NCI-H1436 treated with DMSO at 0.1 percent for 48 hours (cell line): Measurements from ENCODE around the gene C8A.
A peak's percentile ranks its signal among the peaks of the same experiment; 100 is the strongest.

Experiments used
- DNase-seq: peaks from one replicate; lab custom pipeline; 2025; lab: John Stamatoyannopoulos, UW

The C8A gene

DNA sequence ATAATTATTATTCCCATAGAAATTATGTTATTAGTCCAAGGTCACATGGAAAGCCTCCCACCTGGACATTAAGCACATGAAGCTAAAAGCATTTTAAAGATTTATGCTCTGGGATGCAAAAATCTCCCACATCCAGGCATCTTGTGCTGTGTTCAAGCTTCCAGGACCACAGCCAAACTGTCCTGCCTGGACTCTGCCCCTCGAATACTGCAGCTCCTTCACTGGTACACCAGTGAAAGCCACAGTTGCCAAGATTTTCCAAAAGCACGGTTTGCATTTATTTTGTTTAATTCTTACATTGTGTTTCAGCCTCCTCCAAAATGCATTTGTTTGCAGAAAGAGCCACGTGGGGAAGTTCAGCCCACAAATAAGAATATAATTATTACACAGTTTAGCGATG, 72.6 kb downstream of the C8A start:
- no peak for DNase-seq

DNA sequence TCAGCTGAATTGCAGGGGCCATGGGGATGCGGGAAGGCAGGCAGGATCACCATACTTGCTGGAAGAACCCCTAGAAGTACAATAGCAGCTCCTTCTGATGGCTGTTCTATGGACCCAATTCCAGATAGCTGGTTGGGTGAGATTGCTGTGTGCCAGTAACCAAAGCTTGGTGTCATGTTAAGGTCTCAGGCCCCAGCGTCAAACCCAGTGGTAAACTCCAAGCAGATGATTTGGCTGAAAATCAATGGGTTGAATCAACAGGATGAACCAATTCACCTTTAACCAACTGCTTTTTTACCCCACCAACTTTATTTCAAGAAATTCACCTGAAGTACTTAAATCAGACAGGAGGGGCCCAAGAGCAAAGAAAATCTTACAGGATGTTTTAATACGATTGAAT, 73.4 kb downstream of the C8A start:
- no peak for DNase-seq

DNA sequence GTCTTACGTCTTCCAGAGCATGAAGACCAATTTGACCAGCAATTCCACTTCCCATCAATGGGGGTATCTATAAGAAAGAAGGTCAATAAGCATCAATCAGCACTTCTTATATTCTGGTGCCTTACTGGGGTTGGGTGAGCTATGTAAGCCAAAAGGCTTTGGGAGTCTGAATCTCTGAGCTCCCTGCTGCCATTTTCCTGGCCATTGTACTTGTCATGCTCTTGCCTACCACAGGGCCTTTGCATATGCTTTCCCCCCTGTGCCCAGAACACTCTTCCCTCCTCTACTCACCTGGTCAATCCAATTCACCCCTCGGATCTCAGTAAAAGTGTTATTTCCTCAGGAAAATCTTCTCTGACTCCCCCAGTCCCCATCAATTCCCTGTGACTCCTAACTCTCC, 74.9 kb downstream of the C8A start:
- DNase-seq: no peak

DNA sequence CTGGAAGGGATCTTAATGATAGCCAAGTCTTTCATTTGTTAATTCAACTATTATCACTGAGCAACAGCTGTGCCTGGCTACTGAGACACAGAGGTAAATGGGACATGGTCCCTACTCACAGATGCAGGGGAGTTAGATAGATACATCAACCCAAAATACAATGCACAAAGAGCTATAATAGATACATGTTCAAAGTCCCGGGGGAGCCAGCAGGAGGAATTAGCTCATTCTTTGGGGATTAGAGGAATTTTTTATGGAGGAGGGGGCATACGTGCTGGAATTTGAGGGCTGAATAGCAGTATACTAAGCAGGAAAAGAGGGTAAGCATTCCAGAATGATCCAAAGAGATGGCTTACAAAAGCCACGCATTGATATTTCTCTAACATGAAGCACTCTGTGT, 76.6 kb downstream of the C8A start:
- no peak for DNase-seq

DNA sequence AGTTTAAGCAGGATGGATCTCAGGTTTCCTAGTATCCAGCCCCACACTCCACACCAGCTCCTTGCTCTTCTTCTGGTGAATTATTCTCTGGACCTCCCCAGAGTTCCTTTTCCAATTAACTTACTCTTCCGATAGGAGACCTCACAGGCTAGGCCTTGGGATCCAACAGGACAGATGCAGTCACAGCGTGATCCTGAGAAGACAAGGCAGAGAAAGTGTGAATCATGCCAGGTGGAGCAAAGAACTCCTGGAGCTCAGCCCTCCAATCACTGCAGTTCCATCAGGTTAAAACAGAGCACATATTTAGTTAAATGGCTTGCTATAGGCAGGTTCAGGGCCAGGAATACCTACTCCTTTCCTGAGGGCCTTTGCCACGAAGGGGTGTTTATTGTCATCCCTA, 77.1 kb downstream of the C8A start:
- no peak for DNase-seq

DNA sequence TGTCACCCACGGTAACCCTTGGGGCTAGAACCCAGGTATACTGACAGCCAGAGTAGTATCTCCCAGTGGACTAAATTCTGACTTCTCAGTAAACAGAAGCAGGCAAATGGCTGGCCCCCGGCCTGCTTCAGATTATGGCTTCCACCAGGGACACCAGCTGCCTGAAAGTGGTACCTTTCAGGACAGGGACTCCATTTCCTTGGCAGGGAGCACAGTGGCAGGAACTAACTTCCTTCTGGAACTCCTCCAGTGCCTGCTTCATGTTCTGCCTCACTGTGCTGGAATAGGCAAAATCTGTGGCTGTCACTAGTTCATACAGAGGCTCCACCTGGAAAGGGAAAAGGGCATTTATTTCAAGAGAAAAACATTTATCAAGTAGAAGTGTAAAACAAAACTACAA, 78.6 kb downstream of the C8A start:
- no peak for DNase-seq

DNA sequence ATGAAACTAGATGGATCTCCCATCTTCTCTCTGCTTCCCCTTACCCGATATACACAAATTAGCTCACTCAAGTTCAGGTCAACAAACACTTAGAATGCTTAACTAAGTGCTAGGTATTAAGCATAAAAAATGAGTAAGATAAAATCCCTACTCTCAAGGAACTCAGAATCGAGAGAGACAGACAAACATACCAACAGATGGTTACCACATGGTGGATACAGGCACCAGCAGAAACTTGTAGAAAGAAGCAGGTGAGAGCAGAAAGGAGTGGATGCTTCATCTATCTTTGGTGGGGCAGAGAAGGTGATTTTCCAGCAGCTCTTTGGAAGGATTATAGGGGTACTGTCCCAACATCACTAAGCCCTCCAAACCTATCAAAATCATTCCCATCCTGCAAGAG, 79.0 kb downstream of the C8A start:
- DNase-seq: no peak

DNA sequence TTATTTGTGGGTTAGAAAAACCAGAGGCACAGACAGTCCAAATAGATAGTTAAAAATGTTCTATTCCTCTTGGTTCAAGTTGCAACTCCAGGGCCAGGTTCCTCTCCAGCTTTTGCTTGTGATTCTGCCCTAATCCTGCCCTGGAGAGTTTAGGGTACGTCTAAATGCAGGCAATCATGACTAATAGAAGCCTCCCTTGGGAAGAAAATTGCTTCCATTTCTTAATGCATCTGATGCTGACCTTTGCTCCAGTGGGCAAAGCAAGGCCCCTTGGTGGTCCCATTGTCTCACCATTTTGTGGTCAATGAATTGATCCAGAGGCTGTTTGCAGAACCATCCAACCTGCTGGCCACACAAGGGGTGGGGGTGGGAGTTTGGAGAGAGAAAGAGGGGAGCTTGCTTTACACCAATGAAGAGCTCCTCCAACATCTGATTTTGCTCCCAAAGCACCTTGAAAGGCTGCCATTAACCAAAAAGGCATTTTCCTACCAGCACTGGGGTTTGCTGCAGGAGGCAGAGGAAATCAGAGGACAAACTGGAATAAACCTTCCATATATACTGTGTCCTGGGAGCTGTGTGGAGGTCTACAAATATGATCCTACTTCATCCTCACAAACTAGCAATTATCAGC, 79.9 kb downstream of the C8A start:
- peak; percentile 56 for DNase-seq

DNA sequence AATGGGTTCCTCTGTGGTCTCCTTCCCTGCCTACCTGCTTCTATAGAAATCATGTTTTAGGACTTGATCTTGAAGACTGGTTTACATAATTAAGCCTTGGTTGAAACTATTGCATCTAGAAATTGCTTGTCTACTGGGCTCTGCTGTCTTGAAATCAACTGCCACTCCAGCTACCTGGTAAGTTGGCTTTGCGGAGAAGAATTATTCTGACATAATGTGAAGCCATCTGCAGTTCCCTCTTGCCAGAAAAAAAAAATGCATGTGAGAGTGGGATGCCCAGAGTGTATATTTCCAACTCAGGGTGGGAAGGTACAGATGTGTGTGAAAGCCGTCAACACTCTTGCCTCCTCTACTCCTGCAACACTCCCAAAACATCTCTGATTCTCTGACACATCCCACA, 84.0 kb downstream of the C8A start:
- no peak for DNase-seq

DNA sequence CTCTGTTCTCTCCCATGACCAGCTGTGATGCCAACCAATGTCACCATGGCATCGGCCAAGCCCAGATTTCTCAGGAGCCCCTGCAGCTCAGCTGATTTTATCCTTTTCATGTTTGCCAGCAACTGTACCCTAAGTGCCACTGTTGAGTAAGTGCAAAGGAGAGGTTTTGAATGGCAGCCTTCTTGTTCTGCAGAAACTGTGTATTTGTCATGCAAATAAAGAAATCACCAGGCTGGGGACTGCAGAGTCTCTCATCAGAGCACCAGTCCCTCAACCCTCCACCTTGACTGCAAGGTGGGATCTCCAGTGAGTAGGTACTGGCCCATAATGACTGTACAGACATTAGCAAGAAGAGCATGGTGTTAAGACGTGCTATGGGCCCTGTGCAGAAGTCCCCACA, 84.6 kb downstream of the C8A start:
- DNase-seq: no peak

DNA sequence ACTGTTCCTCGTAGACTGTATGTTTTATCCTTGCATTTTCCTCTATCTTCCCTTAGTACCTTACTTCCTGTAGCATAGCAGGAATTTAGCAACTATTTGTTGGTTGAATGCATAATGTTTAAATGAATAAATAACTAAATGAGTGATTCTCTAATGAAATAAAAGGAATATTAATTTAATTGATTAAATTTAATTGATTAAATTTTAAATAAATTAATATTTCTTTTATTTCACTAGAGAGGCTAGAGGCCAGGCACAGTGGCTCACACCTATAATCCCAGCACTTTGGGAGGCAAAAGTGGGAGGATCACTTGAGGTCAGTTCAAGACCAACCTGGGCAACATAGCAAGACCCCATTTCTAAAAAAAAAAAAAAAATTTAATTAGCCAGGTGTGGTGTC, 85.4 kb downstream of the C8A start:
- no peak for DNase-seq

DNA sequence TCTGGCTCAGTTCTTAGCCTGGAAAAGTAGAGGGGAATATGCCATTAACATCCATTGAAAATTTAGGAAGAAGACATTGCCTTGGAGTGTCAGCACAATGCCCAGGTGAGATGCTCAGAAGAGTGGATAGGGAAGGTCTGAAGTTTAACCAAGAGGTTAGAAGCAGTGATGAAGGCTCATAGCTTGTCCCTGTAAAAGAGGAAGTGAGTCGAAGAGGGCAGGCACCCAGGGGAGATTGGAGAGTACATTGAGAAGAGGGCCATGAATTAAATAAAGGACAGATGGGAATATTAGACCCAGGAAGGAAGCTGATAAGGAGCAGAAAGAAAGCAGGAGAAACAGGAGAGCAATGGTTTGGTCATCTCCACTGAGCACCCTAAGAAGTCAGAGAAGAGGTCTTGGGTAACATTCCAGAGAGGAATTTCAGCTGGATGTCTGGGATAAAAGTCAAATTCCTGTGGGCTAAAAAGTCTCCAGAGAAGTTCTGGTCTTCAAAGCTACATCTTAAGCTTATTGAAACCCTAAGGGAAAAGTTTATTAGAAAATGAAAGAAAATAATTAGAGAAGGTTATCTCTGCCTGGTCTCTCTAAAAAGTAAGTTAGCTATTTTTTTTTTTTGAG, 93.9 kb downstream of the C8A start:
- DNase-seq: no peak

DNA sequence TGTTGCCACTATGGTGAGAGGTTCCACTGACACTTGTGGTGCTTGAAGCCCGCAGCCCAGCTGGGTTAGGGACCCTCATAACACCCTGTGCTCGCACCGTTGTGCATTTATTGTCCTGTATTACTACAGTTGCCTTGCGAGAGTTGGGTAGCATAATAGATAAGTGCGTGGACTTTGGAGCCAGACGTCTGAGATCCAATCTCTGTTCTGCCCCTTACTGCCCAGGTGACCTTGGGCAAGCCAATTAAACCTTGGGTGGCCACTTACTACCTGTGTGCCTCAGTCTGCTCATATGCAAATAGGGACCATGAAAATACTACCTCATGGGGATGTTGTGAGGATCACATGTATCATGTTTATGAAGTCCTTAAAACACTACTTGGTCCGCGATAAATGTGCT, 97.9 kb downstream of the C8A start:
- DNase-seq: no peak

DNA sequence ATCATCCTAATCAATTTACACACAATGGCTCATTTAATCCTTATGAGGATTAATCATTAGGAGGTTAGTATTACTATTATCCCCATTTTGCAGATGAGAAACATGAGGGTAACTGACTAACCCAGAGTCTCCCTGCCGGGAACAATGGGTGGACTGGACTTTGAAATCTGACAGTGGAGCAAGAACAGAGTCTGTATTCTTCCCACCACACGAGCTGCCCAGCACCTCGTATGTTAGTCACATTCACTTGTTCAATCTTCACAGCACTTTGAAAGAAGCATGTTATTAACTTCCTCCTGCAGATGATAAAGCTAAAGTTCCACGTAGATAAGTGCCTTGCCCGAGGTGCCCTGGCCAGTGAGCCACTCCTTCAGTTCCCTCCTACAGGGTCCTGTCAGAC, 98.8 kb downstream of the C8A start:
- no peak for DNase-seq

DNA sequence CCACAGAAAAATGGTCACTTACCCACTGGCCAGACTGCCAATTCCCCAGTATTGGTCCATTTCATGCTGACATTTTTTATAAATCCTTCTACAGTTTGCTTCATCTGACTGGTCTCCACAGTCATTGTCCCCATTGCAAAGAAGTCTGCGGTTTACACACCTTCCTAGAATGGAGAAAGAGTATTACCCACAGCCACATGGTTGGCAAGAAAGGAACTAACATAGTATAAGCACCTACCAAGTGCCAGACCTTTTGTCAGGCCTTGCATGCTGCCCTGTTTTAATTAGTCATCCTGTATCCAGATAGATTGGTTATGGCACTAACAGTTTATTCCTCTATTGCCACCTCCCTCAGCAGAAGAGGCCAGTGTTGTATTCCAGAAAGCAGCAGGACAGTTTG, 100.1 kb downstream of the C8A start:
- no peak for DNase-seq

DNA sequence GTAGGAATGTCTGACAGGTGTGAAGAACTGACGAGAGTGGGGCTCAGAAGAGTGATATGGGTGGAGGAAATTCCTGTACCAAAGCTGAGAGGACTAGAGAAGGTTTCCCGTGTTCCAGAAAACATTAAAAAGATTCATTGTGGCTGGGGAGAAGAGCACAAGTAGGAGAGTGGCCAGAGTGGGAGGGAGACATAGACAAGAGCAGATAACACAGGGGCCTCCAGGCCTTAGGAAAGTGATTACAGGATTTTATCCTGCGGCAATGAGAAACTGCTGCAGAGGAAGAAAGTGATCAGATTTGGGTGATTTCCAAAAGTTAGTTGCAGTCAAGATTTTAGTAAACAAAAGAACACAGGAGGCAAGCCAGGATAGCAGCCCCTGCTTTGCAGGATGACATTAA, 103.3 kb downstream of the C8A start:
- DNase-seq: no peak

DNA sequence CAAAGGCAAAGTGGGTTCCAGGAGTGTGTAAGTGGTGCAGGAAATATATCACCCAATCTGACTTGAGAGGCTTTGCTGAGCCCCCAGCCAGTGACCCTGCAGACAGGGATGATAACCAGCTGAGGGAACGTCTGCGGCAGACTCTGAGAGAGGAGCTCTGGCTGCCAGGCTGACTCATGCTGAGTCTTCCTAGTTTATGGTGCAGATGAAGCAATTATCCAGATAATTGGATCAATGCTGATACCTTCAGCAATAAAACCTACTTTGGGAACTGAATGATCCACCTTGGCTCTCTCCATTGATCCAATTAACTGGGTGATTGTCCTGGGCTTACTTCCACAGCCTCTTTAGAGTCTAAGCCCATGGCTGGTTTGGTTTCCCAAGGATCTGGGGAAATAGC, 103.9 kb downstream of the C8A start:
- no peak for DNase-seq

DNA sequence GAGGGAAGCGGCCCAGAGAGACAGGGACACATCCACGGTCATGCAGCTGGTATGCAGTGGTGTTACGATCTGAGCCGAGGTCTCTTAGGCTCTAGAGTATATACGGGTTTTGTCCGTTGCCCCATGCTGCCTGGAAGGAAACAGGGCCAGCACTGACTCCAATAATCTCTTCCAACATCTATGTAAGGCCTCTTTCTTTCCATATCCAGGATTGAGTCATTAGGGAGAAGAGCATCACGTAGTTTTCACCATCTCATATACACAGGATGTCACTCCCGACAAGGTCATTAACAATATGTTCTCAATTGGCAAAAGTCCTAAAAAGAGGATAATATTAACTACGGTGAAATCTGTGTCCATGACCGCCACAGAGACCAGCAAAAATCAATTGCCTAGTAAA, 106.8 kb downstream of the C8A start:
- no peak for DNase-seq

DNA sequence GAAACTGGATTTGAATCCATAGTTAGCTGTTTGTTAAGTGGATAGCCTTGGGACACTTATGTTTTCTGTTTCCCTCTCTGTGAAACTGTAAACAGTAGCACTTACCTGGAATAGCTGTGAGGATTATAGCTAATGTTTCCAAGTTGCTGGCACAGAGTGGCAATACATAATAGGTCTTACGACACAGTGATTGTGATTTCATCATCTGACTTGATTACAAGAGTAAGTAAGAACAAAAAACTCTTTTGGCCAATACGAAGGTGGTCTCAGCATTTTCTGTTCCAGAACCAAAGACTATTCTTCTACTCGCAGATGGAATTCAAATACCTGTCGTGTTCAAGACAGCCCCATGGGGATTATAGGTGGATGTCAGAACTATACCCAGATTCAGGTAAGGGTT, 109.1 kb downstream of the C8A start:
- no peak for DNase-seq

DNA sequence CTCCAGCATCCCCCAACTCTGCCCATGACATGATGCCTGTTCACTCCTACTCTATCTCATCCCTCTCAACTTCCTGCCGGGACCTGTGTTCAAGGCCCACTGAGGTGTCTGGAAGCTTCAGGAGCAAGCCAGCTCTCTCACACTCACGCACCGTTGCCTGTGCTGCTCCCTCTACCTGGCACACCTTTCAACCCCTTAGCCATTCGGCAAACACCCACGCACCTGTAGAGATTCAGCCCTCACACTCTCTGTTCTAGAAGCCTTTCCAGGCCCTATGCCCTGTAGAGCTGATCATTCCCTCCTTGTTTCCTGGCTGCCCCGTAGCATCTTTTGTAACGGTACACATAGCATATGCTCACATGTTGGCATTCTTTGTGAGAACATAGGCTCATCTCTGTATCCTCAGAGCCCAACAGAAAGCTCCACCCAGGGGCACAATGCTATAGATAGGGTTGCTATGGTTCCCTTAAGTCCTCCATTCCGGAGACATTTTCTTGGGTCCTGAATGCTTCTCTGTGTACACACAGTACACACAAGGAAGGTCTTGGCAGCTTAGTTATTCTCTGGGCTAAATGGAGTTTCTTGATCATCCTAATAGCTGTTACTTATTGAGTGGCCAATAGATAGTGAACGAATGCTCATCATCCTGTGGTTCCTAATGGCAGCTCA, 109.9 kb downstream of the C8A start:
- no peak for DNase-seq

DNA sequence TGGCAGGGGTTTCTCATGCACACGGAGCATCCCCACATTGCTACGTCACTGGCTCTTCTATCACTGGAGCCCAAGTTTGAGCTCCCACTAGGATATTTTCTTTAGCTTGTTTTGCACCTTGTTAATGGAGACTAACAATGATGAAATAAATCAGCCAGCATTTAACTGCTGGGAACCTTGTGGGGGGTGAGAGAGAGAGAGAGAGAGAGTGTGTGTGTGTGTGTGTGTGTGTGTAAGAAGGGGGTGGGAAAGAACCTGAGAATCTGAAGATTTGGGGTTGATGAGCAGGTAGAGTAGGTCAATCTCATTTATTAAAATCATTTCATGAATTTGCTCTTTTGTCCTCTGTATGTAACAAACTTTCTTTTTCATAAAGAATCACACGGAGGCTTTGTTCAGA, 110.6 kb downstream of the C8A start:
- DNase-seq: no peak

DNA sequence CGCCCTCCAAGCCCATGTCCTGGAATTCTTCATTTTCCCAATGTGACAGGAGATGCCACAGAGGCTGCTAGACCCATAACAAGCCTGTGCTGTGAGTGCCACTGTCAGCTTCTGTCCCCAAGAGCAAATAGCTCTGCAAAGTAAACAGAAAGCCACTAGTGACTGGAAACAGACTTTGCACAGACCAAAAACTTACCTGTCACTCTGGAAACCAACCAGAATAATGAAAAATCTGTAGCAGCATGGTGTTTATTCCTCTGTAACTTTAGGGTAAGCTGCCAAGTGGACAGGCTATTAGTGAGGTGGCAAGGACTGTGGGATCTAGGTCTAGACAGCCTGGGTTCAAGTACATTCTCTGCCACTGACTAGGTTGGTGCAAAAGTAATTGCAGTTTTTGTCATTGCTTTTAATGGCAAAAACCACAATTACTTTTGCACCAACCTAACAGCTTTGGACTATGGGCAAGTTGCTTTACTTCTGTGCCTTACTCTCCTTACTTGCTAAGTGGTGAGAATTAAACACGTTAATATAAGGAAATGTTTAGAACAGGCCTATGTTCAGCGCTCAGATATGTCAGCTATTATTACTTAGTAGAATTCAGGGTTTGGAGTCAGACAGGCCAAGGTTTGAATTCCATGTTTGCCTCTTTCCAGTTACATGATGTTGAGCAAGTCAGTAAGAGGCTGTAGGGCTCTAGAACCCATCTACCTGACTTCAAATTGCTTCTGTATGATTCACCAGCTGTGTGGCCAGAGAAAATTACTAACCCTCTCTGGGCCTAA, 111.5 kb downstream of the C8A start, which contains the start of gene C8B:
C8B (minus strand) TSS at position 100 of the 782 bp plus-strand sequence; CDS start at position 33, 67 bp downstream.
- DNase-seq: no peak

DNA sequence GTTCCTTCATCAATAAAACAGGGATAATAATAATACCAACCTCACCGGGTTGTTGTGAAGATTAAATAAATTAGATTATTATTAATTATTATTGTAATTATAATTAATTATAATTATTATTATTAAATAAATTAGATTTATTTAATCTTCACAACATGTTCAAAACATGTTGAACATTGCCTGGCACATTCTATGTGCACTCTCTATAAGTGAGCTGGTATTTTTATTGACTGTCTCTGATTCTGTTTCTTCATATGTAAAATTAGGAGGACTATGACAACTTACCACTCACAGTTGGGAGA, 112.1 kb downstream of the C8A start:
- DNase-seq: no peak
